Measurements from ENCODE around the gene KCNG1.

KCNG1 gene

DNA sequence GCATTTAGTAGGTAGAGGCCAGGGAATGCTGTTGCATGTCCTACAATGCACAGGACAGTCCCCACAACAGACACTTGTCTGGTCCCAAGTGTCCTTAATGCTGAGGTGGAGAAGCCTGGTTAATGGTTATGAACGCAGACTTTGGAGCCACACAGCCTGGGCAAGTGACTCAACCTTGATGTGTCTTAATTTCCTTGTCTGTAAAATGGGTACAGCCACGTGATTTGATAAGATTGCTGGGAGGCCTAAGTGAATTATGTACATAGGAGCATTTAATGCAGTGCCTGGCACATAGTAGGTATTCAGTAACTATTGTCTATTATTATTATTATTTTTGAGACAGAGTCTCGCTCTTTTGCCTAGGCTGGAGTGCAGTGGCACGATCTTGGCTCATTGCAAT lies 11.4 kb downstream of the KCNG1 start:
- no peak for DNase-seq

DNA sequence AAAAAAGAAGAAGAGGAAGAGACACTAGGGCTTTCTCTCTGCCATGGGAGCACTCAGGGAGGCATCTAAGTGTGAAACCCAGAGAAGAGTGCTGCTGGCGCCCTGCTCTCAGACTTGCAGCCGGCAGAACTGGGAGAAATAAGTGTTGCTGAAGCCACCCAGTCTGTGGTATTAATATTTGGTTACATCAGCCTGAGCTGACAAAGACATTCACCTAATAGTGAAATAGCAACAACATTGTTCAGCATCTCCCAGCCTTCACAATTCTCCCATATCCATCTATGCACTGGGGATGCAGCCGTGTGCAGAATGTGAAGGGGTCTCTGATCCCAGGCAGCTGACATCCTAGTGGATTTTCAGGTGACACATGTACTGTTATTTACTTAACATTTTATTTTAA lies 12.0 kb downstream of the KCNG1 start:
- DNase-seq, result no peak

DNA sequence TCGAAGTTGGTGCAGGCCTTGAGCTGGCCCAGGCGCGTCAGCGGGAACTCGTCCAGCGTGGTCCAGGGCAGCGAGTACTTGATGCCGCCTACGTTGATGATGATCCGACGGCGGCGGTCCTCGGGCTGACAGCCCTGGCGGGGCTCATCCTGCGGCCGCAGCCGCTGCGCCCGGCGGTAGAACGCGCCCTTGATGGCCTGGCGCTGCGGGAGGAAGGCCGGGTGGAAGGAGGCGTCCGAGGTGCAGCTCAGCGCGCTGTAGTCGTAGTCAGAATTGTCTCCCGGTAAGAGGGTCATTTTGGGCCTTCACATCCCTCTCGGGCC lies 12.9 kb downstream of the KCNG1 start:
- DNase-seq, result no peak

DNA sequence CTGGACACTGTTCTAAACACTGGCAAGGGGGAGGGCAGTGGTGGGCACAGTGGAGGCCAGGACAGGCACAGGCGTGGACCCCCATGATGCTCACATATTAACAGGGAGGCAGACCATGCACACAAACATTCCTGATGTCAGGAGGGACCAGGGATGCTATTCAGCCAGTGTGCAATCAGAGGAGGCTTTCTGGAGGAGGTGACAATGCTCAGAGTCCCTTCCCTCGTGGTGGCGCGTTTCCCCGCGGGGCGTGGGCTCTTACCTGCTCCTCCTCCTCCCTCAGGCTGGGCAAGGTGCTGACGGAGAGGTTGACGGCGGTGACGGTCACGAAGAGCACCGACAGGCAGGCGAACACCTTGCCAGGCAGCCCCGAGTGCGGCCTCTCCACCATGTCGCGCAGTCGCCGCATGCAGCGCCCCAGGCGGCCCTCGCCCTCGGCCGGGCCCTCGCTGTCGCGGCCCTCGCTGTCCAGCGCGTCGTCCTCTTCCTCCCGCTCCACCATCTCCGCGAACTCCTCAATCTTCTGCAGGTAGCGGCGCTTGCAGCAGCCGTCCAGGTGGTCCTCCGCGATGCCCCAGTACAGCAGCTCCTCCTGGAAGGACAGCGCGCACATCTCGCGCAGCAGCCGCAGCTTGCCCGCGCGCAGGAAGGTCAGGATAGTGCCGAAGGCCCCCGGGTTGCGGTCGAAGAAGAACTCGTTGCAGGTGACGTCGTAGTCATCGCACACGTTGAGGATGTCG lies 13.4 kb downstream of the KCNG1 start:
- DNase-seq, result no peak

DNA sequence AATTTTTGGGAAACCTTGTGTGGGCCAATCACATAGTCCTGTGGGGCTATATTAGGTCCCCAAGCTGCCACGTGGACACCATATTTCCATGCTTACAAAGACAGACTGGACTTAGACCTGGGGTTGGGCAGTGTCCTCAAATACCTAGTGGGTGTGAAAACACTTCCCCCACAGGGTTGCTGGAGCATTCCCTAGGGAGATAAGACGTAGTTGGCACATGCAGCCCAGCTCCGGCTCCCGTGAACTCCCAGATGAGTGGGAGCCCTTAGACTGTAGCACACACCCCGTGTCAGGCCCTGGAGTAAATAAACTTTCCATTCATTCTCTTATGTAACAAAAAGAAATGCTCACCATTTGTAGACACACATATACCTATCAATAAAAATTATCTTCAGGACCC lies 14.2 kb downstream of the KCNG1 start:
- no peak for DNase-seq

DNA sequence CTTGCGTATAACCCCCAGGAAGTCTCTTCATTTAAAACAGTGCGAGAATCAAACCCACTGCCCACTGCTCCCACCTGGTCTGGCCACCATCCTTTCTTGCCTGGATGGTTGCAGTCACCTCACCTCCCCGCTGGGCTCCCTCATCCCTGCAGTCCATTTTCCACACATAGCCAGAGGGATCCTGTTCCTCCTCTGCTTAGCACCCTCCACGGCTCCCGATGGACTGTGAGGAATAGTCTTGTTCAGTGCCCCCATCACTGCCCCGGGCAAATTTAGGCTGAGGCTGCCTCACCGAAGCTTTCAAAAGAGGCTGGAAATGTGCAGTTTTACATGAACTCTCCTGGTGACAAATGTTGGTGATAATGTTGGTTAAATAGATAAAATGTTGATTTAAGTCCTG lies 17.7 kb downstream of the KCNG1 start:
- DNase-seq, result no peak

DNA sequence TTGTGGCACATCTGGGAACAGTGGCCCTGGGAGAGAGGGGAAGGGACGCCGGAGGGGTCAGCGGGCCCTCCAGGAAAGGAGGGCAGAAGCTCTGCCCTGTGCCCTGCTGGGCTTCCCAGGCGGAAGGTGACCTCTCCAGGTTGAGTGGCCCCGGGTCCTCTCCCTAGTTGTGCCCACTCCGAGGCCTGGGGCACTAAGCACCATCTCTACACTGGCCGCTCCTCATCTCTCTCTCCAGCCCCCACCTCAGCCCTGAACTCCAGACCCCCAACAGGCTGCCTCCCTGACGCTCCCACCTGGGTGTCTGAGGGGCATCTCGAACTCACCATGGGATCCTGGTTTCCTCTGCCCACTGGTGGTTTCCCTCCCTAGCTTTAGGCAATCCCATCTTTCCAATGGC lies 18.1 kb downstream of the KCNG1 start:
- DNase-seq, result no peak

DNA sequence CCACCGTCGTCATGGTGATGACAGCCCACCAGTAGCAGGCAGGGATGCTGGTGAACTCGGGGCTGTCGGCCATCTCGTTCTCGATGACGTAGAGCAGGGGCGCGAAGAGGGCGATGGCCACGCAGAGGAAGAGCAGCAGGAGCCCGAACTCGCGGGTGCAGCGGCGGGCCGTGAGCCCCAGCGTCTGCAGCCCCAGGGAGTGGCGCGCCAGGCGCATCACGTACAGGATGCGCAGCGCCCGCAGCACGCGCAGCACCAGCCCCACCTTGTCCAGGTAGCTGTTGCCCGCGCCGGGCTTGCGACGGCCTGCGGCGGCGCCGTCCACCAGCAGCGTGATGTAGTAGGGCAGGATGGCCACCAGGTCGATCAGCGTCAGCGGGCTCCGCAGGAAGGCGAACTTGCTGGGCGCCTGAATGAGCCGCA lies 18.6 kb downstream of the KCNG1 start:
- no peak for DNase-seq

DNA sequence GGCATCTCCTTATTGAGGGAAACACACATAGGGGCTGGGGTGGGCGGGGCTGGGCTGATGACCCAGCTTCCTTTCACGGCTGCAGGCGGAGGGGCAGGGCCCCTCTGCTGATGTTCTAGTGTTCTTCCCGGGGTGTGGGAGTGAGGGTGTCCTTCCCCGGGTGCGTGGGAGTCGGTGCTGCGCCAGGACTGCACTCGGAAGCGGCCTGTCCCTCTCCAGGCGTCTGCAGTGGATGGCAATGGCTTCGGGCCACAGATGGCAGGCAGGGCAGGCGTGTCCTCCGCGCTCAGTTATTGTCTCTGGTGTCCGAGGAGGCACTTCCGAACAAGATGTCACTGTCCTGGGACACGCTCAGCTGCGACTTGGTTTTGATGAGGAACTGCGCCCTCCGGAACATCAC lies 19.2 kb downstream of the KCNG1 start:
- no peak for DNase-seq

DNA sequence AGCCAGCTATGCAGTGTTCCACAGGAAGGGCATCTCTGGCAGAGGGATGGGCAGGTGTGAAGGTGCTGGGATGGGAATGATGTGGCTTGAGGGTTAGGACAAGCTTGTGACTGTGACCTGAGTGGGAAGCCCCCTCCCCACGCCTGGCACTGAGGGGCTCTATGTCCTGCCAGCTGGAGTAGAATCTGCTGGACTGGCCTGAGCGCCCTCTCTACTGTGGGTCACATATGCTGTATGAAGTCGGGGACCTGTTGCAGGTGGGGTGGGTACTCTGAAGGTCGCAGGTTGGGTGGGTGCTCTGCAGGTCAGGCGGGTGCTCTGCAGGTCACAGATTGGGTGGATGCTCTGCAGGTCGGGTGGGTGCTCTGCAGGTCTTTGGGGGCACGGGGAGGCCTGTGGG lies 20.3 kb downstream of the KCNG1 start:
- DNase-seq, result no peak

DNA sequence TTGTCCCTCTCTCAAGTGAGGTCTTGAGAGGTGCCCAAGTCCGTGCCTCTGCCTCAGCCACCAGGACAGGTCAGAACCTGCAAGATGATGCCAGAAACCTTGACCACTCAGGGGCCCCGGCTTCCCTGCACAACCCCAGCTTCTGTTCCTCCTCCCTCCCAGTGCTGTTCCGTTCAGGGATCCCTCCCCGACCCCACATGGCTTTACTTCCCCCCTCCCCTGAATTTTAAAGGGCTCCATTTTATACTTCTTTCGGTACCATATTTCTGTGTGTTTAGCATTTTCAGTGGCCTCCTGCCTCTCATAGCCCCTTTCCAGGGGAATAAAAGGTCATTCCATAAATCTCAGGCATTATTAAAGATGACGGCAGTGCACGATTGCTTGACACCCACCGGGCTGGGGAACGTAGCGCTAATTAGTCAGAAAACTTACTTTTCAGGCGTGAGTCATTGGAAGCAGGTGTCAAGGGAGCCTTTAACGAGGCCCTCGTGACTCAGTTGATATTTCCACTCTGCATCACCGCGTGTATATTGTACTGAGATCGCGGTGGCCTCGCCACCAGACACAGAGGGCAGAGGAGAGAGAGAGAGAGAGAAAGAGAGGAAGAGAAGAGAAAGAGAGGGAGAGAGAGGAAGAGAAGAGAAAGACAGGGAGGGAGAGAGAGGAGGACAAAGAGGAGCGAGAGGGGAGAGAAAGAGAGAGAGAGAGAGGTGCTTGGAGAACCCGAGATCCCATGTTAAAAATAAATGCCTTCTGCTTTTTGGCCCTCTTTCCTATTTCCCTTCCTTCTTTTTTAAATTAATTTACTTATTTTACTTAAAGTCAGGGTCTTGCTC lies 21.3 kb downstream of the KCNG1 start:
- no peak for DNase-seq

DNA sequence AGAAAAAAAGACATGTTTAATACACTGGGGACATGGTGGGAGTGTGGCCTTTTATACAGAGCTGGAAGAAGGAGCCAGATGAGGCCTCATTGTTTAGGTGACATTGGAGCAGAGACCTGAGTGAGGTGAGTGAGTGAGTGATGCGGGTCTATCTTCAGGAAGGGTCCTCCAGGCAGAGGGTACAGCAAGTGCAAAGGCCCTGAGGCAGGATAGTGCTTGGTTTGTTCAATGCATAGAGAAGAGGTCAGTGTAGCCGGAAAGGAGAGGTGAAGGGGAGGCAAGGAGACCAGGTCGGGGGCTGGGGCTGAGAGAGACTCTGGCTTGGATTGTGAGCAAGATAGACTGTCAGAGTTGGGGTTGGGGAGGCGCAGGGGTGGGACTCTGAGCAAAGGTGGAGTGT lies 23.6 kb downstream of the KCNG1 start:
- DNase-seq, result no peak

DNA sequence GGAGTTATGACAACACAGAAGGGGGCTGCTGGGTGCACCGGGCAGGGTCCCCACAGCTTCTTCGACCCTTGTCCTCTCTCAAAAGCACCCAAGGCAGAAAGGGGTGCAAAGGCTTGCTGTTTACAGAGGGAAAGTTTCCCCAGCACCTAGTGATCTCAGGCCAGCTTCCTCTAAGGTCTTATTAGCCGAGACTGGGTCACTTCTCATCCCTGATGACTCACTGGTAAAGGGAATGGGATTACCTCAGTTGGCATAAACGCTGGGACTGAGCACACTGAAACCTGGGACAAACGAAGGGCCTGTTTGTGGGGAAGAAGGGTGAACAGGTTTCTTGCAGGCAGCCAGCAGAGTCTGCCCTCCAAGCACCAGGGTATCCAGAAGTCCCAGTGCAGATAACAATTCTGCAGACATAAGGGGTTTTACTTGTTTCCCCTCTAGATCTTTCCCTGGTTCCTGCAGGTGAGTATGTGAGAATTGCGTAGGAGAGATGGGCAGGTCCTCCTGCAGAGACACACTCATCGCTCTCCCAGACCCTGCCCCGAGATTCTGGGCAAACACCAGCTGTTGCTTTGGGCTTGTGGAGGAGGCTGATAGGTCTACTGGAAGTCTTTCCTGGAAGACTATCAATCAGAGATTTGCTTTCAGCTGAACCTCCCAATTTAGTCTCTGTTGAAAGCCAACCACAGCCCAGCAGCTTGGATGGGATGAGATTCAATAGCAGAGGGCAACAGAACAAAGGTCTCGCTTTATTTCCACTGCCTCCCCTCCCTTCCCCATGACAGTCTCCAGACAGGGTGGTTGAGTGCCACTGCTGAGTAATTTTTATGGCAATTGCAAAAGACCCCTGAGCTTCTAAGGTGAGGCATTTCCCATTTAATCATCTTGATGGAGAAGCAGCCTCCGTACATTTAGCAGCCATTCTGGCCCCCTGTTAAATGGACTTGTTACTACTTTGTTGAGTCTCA lies 25.7 kb downstream of the KCNG1 start:
- no peak for DNase-seq

DNA sequence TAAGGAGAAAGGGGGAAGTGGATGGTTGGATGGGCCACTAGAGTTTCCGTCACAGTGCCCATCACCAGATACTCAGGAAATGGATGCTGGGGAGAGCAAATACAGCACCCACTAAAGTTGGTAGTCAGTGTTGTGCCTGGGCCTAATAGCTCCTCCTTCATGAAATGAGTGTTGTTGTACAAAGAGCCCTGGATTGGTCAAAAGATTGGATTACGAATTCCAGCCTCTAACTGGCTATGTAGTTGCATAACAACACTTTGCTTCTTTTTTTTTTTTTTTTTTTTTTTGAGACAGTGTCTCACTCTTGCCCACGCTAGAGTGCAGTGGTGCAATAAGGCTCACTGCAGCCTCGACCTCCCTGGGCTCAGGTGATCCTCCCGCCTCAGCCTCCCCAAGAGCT lies 27.4 kb downstream of the KCNG1 start:
- DNase-seq, result no peak

DNA sequence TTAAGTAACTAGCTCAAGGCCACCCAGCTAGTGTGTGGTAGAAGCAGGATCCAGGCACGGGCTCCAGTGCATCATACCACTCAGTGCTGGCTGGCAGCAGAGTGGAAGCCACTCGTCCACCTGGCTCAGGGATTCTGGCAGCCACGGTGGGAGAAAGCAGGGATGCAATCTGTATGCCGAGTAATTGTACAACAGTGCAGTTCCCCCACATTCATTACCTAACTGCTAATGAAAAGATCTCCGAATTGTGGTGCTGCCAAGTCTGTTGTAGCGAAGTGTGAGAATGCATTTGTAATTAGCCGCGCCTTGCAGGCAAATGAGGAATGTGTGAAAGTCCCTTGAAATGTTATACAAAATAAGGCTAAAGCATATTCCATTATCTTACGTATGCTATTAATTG lies 29.0 kb downstream of the KCNG1 start:
- DNase-seq, result no peak

DNA sequence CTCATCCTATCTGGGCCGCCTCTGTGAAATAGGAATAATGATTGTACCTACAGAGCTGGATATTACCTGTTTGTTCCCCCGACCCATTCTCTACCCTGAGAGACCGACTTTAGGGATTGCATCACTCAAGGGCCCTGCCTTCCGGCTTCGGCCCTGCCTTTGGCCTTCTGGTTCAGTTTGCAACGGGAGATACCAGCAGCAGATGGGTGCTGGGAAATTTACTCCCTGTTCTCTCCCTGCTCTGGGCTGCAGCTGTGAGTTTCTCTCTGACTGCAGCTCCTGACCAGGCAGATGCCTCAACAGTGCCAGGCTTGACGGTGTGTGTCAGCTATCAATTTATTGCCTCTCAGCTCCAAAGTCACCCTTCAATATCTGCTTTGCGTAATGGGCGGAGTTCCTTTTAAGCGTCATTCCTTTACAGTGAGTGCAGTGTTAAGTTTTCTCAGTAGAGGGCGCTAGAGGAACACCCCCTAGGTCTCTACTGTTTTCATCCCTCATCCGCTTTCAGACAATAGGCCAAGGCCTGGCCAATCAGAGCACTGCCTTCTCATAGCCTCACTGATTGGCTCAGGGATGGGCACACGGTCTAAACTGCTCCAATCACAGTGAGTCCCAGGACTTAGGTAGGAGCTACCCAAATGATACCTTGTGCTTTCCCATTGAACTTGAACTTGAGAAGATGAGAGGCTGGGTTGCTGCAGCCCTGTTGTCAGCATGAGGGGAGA lies 30.0 kb downstream of the KCNG1 start:
- peak; percentile 60 to 66 (median 66) for DNase-seq

DNA sequence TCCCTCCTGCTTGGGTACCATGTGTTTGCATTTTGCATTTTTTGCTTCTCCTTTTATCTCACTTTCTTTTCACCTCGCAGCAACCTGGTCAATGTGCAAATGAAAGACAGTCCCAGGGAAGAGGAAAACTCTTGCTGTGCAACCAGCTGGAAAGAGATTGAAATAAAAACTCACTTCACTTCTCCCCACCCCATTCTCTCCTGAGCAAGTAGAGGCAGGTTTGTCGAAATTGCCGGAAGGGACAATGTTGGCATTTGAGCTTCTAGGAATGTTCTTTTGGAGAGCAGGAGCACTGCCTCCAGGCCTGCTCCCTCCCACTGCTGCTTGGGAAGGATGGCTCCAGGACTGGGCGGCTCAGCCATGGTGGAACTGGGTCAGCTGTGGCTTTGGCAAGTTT lies 30.6 kb downstream of the KCNG1 start:
- DNase-seq, result no peak

DNA sequence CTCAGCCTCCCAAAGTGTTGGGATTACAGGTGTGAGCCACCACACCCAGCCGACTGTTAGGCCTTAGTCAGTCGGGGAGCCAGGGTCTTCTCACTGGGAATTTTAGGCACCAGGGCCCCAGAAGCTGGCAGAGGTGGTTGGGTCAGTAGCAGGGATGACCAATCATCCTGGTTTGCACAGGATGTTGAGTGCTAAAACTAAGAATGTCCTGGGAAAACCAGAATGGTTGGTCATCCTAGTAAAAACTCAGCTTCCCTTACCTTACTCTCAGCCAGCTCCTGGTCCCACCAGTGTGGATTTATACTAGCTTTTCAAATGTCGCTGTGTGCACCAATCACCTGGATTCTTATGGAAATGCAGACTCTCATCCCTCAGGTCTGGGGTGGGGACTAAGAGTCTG lies 31.8 kb downstream of the KCNG1 start:
- DNase-seq, result no peak

DNA sequence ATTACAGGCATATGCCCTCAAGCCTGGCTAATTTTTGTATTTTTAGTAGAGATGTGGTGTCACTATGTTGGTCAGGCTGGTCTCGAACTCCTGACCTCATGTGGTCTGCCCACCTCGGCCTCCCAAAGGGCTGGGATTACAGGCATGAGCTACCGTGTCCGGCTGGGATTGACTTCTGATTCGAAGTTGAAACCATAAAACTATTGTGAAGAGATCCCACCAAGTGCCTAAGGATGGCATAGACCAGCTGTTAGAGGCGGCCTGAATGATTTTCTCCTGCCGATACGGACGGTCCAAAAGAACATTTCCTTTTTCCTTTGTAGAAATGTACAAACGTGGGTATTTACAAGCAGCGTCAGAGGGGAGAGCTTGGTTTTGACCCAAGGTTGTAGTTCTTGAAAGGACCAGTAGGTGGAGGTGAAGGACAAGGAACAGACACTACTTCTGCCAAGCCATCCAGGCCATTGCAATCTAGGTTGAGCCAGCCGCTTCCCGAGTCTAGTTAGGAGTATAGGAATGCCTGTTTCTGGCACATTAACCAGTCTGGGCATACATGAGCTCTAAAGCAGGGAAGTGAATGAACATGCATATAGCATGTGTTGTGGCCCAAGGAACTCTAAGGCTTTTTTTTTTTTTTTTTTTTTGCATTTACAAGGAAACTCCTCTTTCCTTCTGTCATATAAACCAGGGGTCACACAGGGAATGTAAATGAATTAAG lies 35.3 kb downstream of the KCNG1 start:
- DNase-seq, result peak; percentile 83 to 90 (median 85)

DNA sequence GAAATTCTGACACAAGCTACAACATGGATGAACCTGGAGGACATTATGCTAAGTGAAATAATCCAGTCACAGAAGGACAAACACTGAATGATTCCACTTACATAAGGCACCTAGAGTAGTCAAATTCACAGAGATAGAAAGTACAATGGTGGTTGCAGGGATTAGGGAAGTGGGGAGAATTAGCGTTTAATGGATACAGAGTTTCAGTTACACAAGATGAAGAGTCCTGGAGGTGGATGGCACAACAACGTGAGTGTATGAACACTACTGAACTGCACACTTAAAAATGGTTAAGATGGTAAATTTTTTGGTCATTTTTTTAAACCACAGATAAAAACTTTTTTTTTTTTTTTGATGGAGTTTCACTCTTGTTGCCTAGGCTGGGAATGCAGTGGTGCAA lies 39.6 kb downstream of the KCNG1 start:
- peak in 2 of 3 donors; percentile 31 to 41 for DNase-seq

DNA sequence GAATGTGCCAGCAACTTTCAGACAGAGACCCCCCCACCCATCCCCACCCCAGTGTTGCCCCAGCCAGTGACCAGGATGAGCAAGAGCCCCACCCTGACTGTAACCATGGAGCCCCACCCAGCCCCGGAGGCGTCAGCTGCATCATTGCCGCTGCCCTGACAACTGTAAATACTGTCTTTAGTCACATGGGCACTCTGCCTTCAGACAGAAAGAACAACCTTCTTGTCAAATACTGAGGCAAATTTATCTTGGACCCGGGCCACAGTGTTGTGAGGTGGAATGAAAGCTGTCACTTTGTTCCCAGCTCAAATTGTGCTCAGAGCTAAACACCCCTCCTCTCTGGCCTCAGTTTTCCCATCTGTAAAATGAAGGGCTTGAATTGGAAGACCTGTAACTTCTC lies 40.5 kb downstream of the KCNG1 start:
- peak; percentile 44 to 55 (median 47) for DNase-seq

DNA sequence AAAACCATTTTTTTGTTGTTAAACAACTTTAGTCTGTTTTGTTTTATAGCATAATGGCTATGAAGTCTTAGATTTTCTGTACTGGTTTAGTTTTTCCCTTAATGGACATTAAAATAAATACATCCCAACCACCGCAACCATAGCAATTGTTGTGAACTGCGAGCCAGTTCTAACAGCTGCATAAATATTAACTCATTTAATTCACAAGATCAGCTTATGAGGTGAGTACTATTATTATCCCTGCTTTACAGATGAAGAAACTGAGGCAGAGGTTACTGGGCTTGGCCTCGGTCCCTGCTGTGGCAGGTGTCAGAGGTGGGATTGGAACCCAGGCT lies 41.2 kb downstream of the KCNG1 start:
- no peak for DNase-seq

All from suppressor macrophage treated with lipopolysaccharide for 1 hour (primary cell).